Suprapubic skin (tissue), 4 donors: ENCODE results near the gene PACSIN2.

Source experiments
- POLR2A ChIP-seq, 2 donors: fragments of 450-650 bp; IDR thresholded peaks; one replicate each; pipeline ENCODE4 v1.6.1; 2017; ENCODE audit warnings: antibody characterized with exemption in 2 of 2, mild to moderate bottlenecking in 2 of 2, moderate library complexity in 2 of 2
- POLR2AphosphoS5 ChIP-seq, 3 donors: sonication (generic); formaldehyde crosslinking; IDR thresholded peaks; one replicate each; pipeline ENCODE4 v1.6.1; 2017; ENCODE audit warnings: antibody characterized with exemption in 3 of 3

DNA sequence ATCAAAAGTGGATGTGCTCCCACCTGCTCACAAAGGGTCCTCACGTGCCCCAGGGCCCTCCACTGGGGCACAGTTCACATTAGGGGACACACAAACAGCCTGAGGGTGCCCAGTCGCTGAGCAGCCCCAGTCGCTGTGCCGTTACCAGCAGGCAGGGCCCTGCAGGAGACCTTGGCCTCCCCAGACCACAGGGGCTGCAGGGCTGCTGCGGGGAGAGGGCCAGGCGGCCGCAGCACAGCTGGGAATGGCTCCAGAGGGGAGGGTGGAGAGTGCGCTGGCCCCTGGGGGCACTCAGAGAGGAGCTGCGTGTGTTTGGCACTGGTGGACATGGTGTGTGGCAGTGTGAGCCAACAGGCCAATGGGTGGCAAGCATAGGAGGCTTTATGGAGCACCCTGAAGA, 20.3 kb upstream of the PACSIN2 start:
- TF ChIP-seq POLR2AphosphoS5 (IDR thresholded peaks at IDR 0.05) (no peak), POLR2A (IDR thresholded peaks at IDR 0.05) (no peak)
